K562 (cell line): ENCODE data around the gene CHRND. TPM values are rescaled to one million over a fixed set of nuclear protein-coding genes. Genes with fewer than 3 reads are reported as not detected.

ENCODE experiments used
- ATAC-seq: fragments of 200-7000 bp; cut with Tn5 transposase; 3 replicates; pipeline ENCODE4 v1.9.1; 2020; ENCODE audit warnings: moderate library complexity
- BruUV-seq: library from RNA; stranded (reverse); fragments of 400-500 nt; replicated peaks from 2 replicates; lab custom pipeline; 2021; lab: Mats Ljungman, UMichigan
- CTCF ChIA-PET: fragments of 300-600 bp; formaldehyde crosslinking; extraction: SDS; loops from one replicate; lab custom pipeline; 2021; ENCODE audit warnings: low intra/inter-chr PET ratio; lab: Yijun Ruan, JAX
- POLR2A ChIA-PET: fragments of 300-600, 350-650 bp; sonication (Branson Sonifier 250); formaldehyde crosslinking; extraction: SDS; loops from one replicate; lab custom pipeline; 2021; ENCODE audit warnings: antibody characterized with exemption, inconsistent platforms; lab: Yijun Ruan, JAX
- DNase-seq, 4 experiments: peaks; one replicate each; pipeline versions ENCODE4 v3.0.0 to v3.0.0-alpha.2; 2011 to 2018; ENCODE audit warnings: low spot score in 3 of 4, mixed read lengths in 3 of 4; ENCODE audit errors: extremely low read depth in 1 of 4
- FAIRE-seq: peaks from 2 replicates; lab custom pipeline; 2011; peaks lifted over from hg19 to GRCh38; lab: Jason Lieb, UNC
- H2AFZ ChIP-seq: 2 replicates; pipeline ENCODE4 v1.6.0; 2011; ENCODE audit warnings: low read depth, low read length, control low read depth, inconsistent platforms
- H3K27ac ChIP-seq: fragments of 200-600 bp; 3 replicates; pipeline ENCODE4 v1.8.0; 2011; ENCODE audit warnings: low read depth, mild to moderate bottlenecking, control low read depth, inconsistent platforms, low read length, moderate library complexity, mixed read lengths; ENCODE audit errors: extremely low read depth
- H3K27me3 ChIP-seq, 2 experiments: fragments of 300-600 bp in 1 of 2; 2 replicates in 1 of 2; 3 replicates in 1 of 2; pipeline versions ENCODE4 v1.6.0 to v1.8.0; 2011; ENCODE audit warnings: inconsistent platforms in 2 of 2, low read length in 2 of 2, mild to moderate bottlenecking in 1 of 2, mixed read lengths in 1 of 2, moderate library complexity in 1 of 2; ENCODE audit not compliant: control insufficient read depth in 2 of 2, insufficient read depth in 2 of 2
- H3K36me3 ChIP-seq: fragments of 300-600 bp; 3 replicates; pipeline ENCODE4 v1.8.0; 2011; ENCODE audit warnings: mild to moderate bottlenecking, low read length, inconsistent platforms; ENCODE audit not compliant: control insufficient read depth, insufficient read depth
- H3K4me1 ChIP-seq, 2 experiments: fragments of 200-600 bp in 1 of 2; replicated peaks in 1 of 2; 2 replicates in 1 of 2; 3 replicates in 1 of 2; pipeline versions ENCODE4 v1.5.1 to v1.8.0; 2011; ENCODE audit warnings: inconsistent platforms in 2 of 2, low read length in 2 of 2, mild to moderate bottlenecking in 1 of 2, mixed read lengths in 1 of 2, moderate library complexity in 1 of 2; ENCODE audit not compliant: control insufficient read depth in 2 of 2, insufficient read depth in 2 of 2
- H3K4me2 ChIP-seq: 2 replicates; pipeline ENCODE4 v1.6.1; 2011; ENCODE audit warnings: low read length, control low read depth, inconsistent platforms, mixed read lengths; ENCODE audit not compliant: insufficient read depth
- H3K4me3 ChIP-seq: fragments of 200-600 bp; sonication (generic), shearing (Covaris generic); 2 replicates; pipeline ENCODE4 v1.5.1; 2016; ENCODE audit warnings: control low read depth, inconsistent platforms
- H3K79me2 ChIP-seq: fragments of 200-600 bp; 3 replicates; pipeline ENCODE4 v1.8.0; 2011; ENCODE audit warnings: low read length, inconsistent platforms; ENCODE audit not compliant: control insufficient read depth, insufficient read depth
- H3K9ac ChIP-seq, 2 experiments: 2 replicates each; pipeline versions ENCODE4 v1.6.0 to v1.6.1; 2011; ENCODE audit warnings: low read depth in 2 of 2, low read length in 2 of 2, control low read depth in 1 of 2, inconsistent platforms in 1 of 2, mild to moderate bottlenecking in 1 of 2, mixed read lengths in 1 of 2; ENCODE audit not compliant: insufficient read depth in 1 of 2
- H3K9me1 ChIP-seq: one replicate; pipeline ENCODE4 v1.6.0; 2011; ENCODE audit warnings: inconsistent platforms, mild to moderate bottlenecking, low read length, moderate library complexity; ENCODE audit not compliant: control insufficient read depth, insufficient read depth
- H3K9me3 ChIP-seq: replicated peaks from 2 replicates; pipeline ENCODE4 v1.5.1; 2011; ENCODE audit warnings: low read depth, low read length, inconsistent platforms; ENCODE audit not compliant: control insufficient read depth, insufficient read depth
- H4K20me1 ChIP-seq: replicated peaks from 2 replicates; pipeline ENCODE4 v1.6.1; 2011; ENCODE audit warnings: low read length, inconsistent platforms, mixed read lengths; ENCODE audit not compliant: control insufficient read depth, insufficient read depth
- MAFF ChIP-seq: IDR thresholded peaks from 2 replicates; pipeline ENCODE4 v1.6.1; 2012; ENCODE audit warnings: low read length, improper control_type of control experiment
- NFE2 ChIP-seq: IDR thresholded peaks from 2 replicates; pipeline ENCODE4 v1.6.1; 2014; ENCODE audit warnings: antibody characterized with exemption, low read depth
- POLR2B ChIP-seq: fragments of 450-650 bp; IDR thresholded peaks from 2 replicates; pipeline ENCODE4 v1.6.1; 2018; ENCODE audit warnings: low read depth; ENCODE audit not compliant: partially characterized antibody
- PTRF ChIP-seq: fragments of 450-650 bp; IDR thresholded peaks from 2 replicates; pipeline ENCODE4 v1.6.1; 2016; ENCODE audit warnings: mild to moderate bottlenecking, missing genetic modification characterization, missing compliant biosample characterization
- SLC30A9 ChIP-seq: fragments of 250-450 bp; sonication (Bioruptor Pico); IDR thresholded peaks from 2 replicates; pipeline ENCODE4 v1.8.0; 2022; ENCODE audit warnings: mild to moderate bottlenecking, moderate library complexity
- SMC3 ChIP-seq: conservative IDR thresholded peaks from 2 replicates; pipeline ENCODE4 v1.6.1; 2011; ENCODE audit warnings: low read depth, low read length, improper control_type of control experiment; ENCODE audit not compliant: insufficient read depth
- TAF1 ChIP-seq: IDR thresholded peaks from 2 replicates; pipeline ENCODE4 v1.6.1; 2011; ENCODE audit warnings: mild to moderate bottlenecking, low read length, moderate library complexity; ENCODE audit not compliant: insufficient read depth, control insufficient read depth, severe bottlenecking; ENCODE audit errors: extremely low read depth
- ZNF274 ChIP-seq: IDR thresholded peaks from 2 replicates; pipeline ENCODE4 v1.6.1; 2011; ENCODE audit warnings: low read depth, mild to moderate bottlenecking, low read length, moderate library complexity, borderline replicate concordance
- ZNF584 ChIP-seq: fragments of 200-800 bp; sonication (Bioruptor generic); IDR thresholded peaks from 2 replicates; pipeline ENCODE4 v1.6.1; 2016; ENCODE audit warnings: low read depth, mild to moderate bottlenecking, missing genetic modification characterization, missing compliant biosample characterization
- WGBS: fragments of 100-300 bp; shearing (Covaris generic); methylation state at CpG from one replicate; pipeline ENCODE4 v1.1.6; 2016; ENCODE audit warnings: low coverage, mixed read lengths; ENCODE audit not compliant: insufficient coverage; ENCODE audit errors: missing lambda C conversion rate; 5-methylcytosine and 5-hydroxymethylcytosine counted together
- in situ Hi-C: fragments of 300-500 bp; cut with MboI; formaldehyde crosslinking; loops from 4 replicates; pipeline ENCODE4 v1.15.0; 2018; ENCODE audit warnings: inconsistent platforms, mixed read lengths
- intact Hi-C: fragments of 100-400 bp; cut with micrococcal nuclease; formaldehyde crosslinking; loops from 2 replicates; pipeline ENCODE4 v1.14.2; 2022
- polyA plus RNA-seq, 8 experiments: library from polyadenylated mRNA; depleted of rRNA in 4 of 8; stranded (reverse) in 5 of 8; unstranded in 3 of 8; fragments of >200 nt; fragmentation: Nextera tagmentation in 2 of 8; fragmentation: Illumina TruSeq in 1 of 8; extraction: Ambion mirVana in 2 of 8; extraction: Trizol in 1 of 8; gene quantifications; 2 replicates each; pipeline versions ENCODE4 v1.2.1 to v1.2.3, GENCODE V29; 2011 to 2014; ENCODE audit warnings: inconsistent platforms in 1 of 8, missing spikeins in 1 of 8
- total RNA-seq, 7 experiments: library from RNA; depleted of rRNA in 6 of 7; stranded (reverse); fragments of >200 nt in 6 of 7; fragmentation: Illumina TruSeq in 2 of 7; extraction: Trizol in 2 of 7; gene quantifications; 2 replicates each; pipeline versions ENCODE4 v1.2.1 to v1.2.3, GENCODE V29; 2011 to 2021; ENCODE audit warnings: low replicate concordance in 1 of 7
- TF ChIP-seq, protein P1 (sequence below): fragments of 450-650 bp; IDR thresholded peaks from 2 replicates; pipeline ENCODE4 v1.6.1; 2016; ENCODE audit warnings: missing biosample characterization, missing genetic modification characterization
- TF ChIP-seq, protein P2 (sequence below): sonication (generic); formaldehyde crosslinking; IDR thresholded peaks from 2 replicates; pipeline ENCODE4 v1.8.1; 2023; ENCODE audit warnings: missing genetic modification reagents, mild to moderate bottlenecking, borderline replicate concordance
- TF ChIP-seq, protein P3 (sequence below): sonication (generic); formaldehyde crosslinking; IDR thresholded peaks from 2 replicates; pipeline ENCODE4 v1.9.0; 2022; ENCODE audit warnings: mild to moderate bottlenecking, missing genetic modification reagents
- TF ChIP-seq, protein P4 (sequence below): fragments of 250-450 bp; sonication (Bioruptor Pico); IDR thresholded peaks from 2 replicates; pipeline ENCODE4 v1.9.0; 2021; ENCODE audit warnings: mild to moderate bottlenecking
- TF ChIP-seq, protein P5 (sequence below): fragments of 450-650 bp; formaldehyde crosslinking; IDR thresholded peaks from 2 replicates; pipeline ENCODE4 v1.4.0; 2020; ENCODE audit warnings: mild to moderate bottlenecking, moderate library complexity

Gene CHRND
- total and polyA plus RNA-seq, 9 of the 15 experiments (the other 6 are each of a cell fraction or from before 2014, with no cell fraction given) = not detected

DNA sequence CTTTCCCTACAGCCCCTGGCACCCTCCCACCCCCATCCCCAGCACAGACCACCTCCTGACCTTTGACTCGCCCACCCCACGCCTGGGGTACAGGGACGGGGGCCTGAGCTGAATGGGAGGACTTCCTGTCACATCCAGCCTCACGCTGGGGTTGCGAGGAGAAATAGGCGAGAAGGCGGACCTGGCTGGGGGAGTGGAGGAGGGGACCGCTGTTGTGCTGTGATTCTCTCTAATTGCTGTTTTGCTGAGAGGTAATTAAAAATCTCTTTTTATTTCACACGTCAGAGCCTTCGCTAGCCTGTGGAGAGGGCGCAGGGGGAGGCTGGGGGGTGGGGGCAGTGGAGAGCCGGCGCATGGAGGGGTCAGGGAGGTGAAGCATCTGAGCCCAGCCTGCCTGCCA, 28.6 kb upstream of the CHRND start (continued):
- TF ChIP-seq, protein P1, sequence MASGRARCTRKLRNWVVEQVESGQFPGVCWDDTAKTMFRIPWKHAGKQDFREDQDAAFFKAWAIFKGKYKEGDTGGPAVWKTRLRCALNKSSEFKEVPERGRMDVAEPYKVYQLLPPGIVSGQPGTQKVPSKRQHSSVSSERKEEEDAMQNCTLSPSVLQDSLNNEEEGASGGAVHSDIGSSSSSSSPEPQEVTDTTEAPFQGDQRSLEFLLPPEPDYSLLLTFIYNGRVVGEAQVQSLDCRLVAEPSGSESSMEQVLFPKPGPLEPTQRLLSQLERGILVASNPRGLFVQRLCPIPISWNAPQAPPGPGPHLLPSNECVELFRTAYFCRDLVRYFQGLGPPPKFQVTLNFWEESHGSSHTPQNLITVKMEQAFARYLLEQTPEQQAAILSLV (tag) = no peak
- TF ChIP-seq PTRF (no peak), POLR2B (no peak), MAFF (no peak)
- TF ChIP-seq, all 486 proteins: peak for 0

DNA sequence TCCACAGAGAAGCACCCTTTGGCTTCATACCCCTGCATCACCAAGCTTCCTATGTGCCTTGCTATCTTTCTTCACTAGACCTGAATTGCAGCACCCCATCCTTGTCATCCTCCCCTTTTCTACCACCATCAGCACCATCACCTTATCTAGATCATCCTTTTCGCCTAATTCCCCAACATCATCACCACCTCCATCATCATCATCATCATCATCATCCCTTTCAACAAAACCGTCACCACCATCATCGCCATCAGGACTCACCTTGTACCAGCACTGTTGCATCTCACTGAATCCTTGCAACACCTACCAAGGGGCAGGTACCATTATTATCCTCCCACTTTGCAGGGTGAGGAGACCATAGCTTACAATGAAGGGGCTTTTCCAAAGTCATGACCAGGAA, 27.5 kb upstream of the CHRND start:
- POLR2A ChIA-PET = no interaction called here
- in situ Hi-C loops = no loop called here
- no peaks in the 10 kb centered on the region for H3K79me2 ChIP-seq
- DNase-seq = no peak
- H3K4me2 ChIP-seq = no peak overlapping the region
- H3K9me3 ChIP-seq = no peaks in the 10 kb centered on the region
- no peak overlapping the region for H3K9ac ChIP-seq
- no peak overlapping the region for H3K4me3 ChIP-seq
- CTCF ChIA-PET = no interaction called here
- 0% methylated on average over 2 of the region's 3 CpGs for WGBS
- no peaks in the 10 kb centered on the region for H4K20me1 ChIP-seq
- no peak overlapping the region for H3K27ac ChIP-seq
- peaks cover 0 to 31% of the 10 kb centered on the region in 2 experiments; a peak in 2 of 5 replicates for H3K27me3 ChIP-seq
- no peaks in the 10 kb centered on the region for H3K36me3 ChIP-seq
- no peak overlapping the region for H2AFZ ChIP-seq
- no peaks in the 10 kb centered on the region for H3K9me1 ChIP-seq
- BruUV-seq = no TSS peak
- intact Hi-C loops = no loop called here
- no peak for ATAC-seq
- peaks cover 0 to 11% of the 10 kb centered on the region in 2 experiments; a peak in 2 of 5 replicates for H3K4me1 ChIP-seq
- no peak for FAIRE-seq
- TF ChIP-seq, protein P2, sequence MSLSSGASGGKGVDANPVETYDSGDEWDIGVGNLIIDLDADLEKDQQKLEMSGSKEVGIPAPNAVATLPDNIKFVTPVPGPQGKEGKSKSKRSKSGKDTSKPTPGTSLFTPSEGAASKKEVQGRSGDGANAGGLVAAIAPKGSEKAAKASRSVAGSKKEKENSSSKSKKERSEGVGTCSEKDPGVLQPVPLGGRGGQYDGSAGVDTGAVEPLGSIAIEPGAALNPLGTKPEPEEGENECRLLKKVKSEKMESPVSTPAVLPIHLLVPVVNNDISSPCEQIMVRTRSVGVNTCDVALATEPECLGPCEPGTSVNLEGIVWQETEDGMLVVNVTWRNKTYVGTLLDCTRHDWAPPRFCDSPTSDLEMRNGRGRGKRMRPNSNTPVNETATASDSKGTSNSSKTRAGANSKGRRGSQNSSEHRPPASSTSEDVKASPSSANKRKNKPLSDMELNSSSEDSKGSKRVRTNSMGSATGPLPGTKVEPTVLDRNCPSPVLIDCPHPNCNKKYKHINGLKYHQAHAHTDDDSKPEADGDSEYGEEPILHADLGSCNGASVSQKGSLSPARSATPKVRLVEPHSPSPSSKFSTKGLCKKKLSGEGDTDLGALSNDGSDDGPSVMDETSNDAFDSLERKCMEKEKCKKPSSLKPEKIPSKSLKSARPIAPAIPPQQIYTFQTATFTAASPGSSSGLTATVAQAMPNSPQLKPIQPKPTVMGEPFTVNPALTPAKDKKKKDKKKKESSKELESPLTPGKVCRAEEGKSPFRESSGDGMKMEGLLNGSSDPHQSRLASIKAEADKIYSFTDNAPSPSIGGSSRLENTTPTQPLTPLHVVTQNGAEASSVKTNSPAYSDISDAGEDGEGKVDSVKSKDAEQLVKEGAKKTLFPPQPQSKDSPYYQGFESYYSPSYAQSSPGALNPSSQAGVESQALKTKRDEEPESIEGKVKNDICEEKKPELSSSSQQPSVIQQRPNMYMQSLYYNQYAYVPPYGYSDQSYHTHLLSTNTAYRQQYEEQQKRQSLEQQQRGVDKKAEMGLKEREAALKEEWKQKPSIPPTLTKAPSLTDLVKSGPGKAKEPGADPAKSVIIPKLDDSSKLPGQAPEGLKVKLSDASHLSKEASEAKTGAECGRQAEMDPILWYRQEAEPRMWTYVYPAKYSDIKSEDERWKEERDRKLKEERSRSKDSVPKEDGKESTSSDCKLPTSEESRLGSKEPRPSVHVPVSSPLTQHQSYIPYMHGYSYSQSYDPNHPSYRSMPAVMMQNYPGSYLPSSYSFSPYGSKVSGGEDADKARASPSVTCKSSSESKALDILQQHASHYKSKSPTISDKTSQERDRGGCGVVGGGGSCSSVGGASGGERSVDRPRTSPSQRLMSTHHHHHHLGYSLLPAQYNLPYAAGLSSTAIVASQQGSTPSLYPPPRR = no peak
- TF ChIP-seq NFE2 (no peak), ZNF274 (no peak), TAF1 (no peak), SLC30A9 (CRISPR knock-in tag) (no peak), ZNF584 (CRISPR knock-in tag) (no peak), SMC3 (no peak)
- TF ChIP-seq, protein P3, sequence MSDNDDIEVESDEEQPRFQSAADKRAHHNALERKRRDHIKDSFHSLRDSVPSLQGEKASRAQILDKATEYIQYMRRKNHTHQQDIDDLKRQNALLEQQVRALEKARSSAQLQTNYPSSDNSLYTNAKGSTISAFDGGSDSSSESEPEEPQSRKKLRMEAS (CRISPR knock-in tag) = no peak
- TF ChIP-seq, protein P4, sequence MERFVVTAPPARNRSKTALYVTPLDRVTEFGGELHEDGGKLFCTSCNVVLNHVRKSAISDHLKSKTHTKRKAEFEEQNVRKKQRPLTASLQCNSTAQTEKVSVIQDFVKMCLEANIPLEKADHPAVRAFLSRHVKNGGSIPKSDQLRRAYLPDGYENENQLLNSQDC (CRISPR knock-in tag) = no peak
- TF ChIP-seq, protein P5, sequence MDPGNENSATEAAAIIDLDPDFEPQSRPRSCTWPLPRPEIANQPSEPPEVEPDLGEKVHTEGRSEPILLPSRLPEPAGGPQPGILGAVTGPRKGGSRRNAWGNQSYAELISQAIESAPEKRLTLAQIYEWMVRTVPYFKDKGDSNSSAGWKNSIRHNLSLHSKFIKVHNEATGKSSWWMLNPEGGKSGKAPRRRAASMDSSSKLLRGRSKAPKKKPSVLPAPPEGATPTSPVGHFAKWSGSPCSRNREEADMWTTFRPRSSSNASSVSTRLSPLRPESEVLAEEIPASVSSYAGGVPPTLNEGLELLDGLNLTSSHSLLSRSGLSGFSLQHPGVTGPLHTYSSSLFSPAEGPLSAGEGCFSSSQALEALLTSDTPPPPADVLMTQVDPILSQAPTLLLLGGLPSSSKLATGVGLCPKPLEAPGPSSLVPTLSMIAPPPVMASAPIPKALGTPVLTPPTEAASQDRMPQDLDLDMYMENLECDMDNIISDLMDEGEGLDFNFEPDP (CRISPR knock-in tag) = no peak
